K562 (cell line): ENCODE measurements around the gene KCNT1. TPM values are rescaled to one million over a fixed set of nuclear protein-coding genes. Genes with fewer than 3 reads are reported as not detected.

Source experiments
- CTCFL ChIP-seq: IDR thresholded peaks from 2 replicates; pipeline ENCODE4 v1.6.1; 2011; ENCODE audit warnings: borderline replicate concordance, low read depth, mild to moderate bottlenecking, moderate library complexity, low read length; ENCODE audit not compliant: insufficient read depth, poor library complexity, severe bottlenecking
- ZBTB40 ChIP-seq, 2 experiments: fragments of 450-650 bp in 1 of 2; sonication (generic) in 1 of 2; formaldehyde crosslinking in 1 of 2; IDR thresholded peaks; 2 replicates each; pipeline versions ENCODE4 v1.7.1 to v1.9.0; 2016 to 2022; ENCODE audit warnings: inconsistent platforms in 1 of 2, mild to moderate bottlenecking in 1 of 2, missing genetic modification reagents in 1 of 2
- polyA plus RNA-seq, 8 experiments: library from polyadenylated mRNA; depleted of rRNA in 4 of 8; stranded (reverse) in 5 of 8; unstranded in 3 of 8; fragments of >200 nt; fragmentation: Nextera tagmentation in 2 of 8; fragmentation: Illumina TruSeq in 1 of 8; extraction: Ambion mirVana in 2 of 8; extraction: Trizol in 1 of 8; gene quantifications; 2 replicates each; pipeline versions ENCODE4 v1.2.1 to v1.2.3, GENCODE V29; 2011 to 2014; ENCODE audit warnings: inconsistent platforms in 1 of 8, missing spikeins in 1 of 8
- total RNA-seq, 7 experiments: library from RNA; depleted of rRNA in 6 of 7; stranded (reverse); fragments of >200 nt in 6 of 7; fragmentation: Illumina TruSeq in 2 of 7; extraction: Trizol in 2 of 7; gene quantifications; 2 replicates each; pipeline versions ENCODE4 v1.2.1 to v1.2.3, GENCODE V29; 2011 to 2021; ENCODE audit warnings: low replicate concordance in 1 of 7

The KCNT1 gene
- total and polyA plus RNA-seq, 9 of the 15 experiments (the other 6 are each of a cell fraction or from before 2014, with no cell fraction given), result 0.05 TPM; not detected in 8

- TF ChIP-seq ZBTB40 (IDR thresholded peaks at IDR 0.05) (no peak), ZBTB40 (CRISPR knock-in tag; IDR thresholded peaks at IDR 0.05) (no peak), CTCFL (no peak)
Observed at GRCh38 chr9:135727257-135727875, 25.4 kb downstream of the KCNT1 start (continued).
